Activated CD8-positive, alpha-beta T cell treated with anti-CD3 and anti-CD28 coated beads for 36 hours (primary cell): Measurements from ENCODE around the gene PPP1CA. TPM values are rescaled to one million over a fixed set of nuclear protein-coding genes. Genes with fewer than 3 reads are reported as not detected.

Source experiments
- ATAC-seq: fragments of 200-7000 bp; cut with Tn5 transposase; one replicate; pipeline ENCODE4 v1.10.0; 2021; ENCODE audit warnings: mild to moderate bottlenecking, moderate library complexity
- CTCF ChIA-PET: fragments of 350-600 bp; sonication (Branson Sonifier 250); formaldehyde crosslinking; loops from one replicate; lab custom pipeline; 2021; ENCODE audit warnings: antibody characterized with exemption; lab: Charles Lee
- POLR2A ChIA-PET: fragments of 350-600 bp; sonication (Branson Sonifier 250); formaldehyde crosslinking; loops from one replicate; lab custom pipeline; 2021; ENCODE audit warnings: antibody characterized with exemption; lab: Charles Lee
- DNase-seq: peaks from one replicate; pipeline ENCODE4 v3.0.0-alpha.2; 2020
- H3K27ac Mint-ChIP-seq: one replicate; pipeline ENCODE4 v1.8.0; 2021; ENCODE audit warnings: mild to moderate bottlenecking, mixed read lengths
- H3K27me3 Mint-ChIP-seq: one replicate; pipeline ENCODE4 v1.8.0; 2021; ENCODE audit warnings: mixed read lengths
- H3K36me3 Mint-ChIP-seq: one replicate; pipeline ENCODE4 v1.8.0; 2021; ENCODE audit warnings: low read depth, mixed read lengths
- H3K4me1 Mint-ChIP-seq: one replicate; pipeline ENCODE4 v1.8.0; 2021; ENCODE audit warnings: low read depth, mixed read lengths
- H3K4me3 Mint-ChIP-seq: one replicate; pipeline ENCODE4 v1.8.0; 2021; ENCODE audit warnings: mild to moderate bottlenecking, moderate library complexity, mixed read lengths
- H3K9me3 Mint-ChIP-seq: one replicate; pipeline ENCODE4 v1.8.0; 2021; ENCODE audit warnings: mixed read lengths
- CTCF ChIP-seq: fragments of 200-600 bp; IDR thresholded peaks from one replicate; pipeline ENCODE4 v1.8.0; 2022; ENCODE audit warnings: antibody characterized with exemption, mild to moderate bottlenecking
- intact Hi-C: fragments of 100-400 bp; cut with micrococcal nuclease; formaldehyde crosslinking; loops from one replicate; pipeline ENCODE4 v1.10.0; 2022
- total RNA-seq, 2 experiments: library from RNA; stranded (reverse); gene quantifications; one replicate each; pipeline ENCODE4 v1.2.3, GENCODE V29; 2021

The PPP1CA gene
- total RNA-seq, 2 experiments from 2014 or later, result 249 to 258 TPM

DNA sequence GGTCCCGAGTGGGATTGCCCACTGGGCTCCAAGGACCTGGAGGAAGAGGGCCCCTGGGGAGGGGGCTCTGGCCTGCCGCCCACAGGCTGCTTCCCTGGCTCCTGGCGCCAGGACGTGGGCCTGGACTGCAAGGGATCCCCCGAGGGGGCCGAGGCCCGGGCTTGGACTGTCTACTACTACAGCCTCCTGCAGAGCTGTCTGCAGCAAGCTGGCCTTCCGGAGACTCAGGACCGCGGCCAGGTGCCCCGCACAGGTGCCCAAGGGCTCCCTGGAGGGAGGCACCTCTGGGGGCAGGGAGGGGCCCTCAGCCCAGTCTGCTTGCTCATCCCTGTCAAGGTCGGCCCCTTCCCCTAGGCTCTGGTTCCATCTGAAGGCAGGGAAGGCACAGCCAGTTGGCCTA, 15.8 kb upstream of the PPP1CA start:
- POLR2A ChIA-PET, result interaction anchor here (0.7 to 10.0 kb wide), 10 partner anchors 9 to 167 kb away, joined by 3 to 178 read pairs (median 18); partner anchors contain the start of genes AIP, GSTP1, PPP1CA and PTPRCAP
- H3K27ac Mint-ChIP-seq, result peak overlapping the region; percentile 65
- no peaks in the 10 kb centered on the region for H3K9me3 Mint-ChIP-seq
- no peaks in the 10 kb centered on the region for H3K36me3 Mint-ChIP-seq
- CTCF ChIA-PET, result interaction anchor here (0.8 to 2.0 kb wide), 6 partner anchors 12 to 74 kb away, joined by 3 to 6 read pairs (median 4); partner anchors contain the start of genes POLD4 and PPP1CA
- H3K27me3 Mint-ChIP-seq, result no peaks in the 10 kb centered on the region
- intact Hi-C loops, result no loop called here
- ATAC-seq (no peak), DNase-seq (no peak)
- H3K4me3 Mint-ChIP-seq, result peak overlapping the region; percentile 82
- TF ChIP-seq CTCF, result no peak
- peaks cover 58% of the 10 kb centered on the region for H3K4me1 Mint-ChIP-seq

DNA sequence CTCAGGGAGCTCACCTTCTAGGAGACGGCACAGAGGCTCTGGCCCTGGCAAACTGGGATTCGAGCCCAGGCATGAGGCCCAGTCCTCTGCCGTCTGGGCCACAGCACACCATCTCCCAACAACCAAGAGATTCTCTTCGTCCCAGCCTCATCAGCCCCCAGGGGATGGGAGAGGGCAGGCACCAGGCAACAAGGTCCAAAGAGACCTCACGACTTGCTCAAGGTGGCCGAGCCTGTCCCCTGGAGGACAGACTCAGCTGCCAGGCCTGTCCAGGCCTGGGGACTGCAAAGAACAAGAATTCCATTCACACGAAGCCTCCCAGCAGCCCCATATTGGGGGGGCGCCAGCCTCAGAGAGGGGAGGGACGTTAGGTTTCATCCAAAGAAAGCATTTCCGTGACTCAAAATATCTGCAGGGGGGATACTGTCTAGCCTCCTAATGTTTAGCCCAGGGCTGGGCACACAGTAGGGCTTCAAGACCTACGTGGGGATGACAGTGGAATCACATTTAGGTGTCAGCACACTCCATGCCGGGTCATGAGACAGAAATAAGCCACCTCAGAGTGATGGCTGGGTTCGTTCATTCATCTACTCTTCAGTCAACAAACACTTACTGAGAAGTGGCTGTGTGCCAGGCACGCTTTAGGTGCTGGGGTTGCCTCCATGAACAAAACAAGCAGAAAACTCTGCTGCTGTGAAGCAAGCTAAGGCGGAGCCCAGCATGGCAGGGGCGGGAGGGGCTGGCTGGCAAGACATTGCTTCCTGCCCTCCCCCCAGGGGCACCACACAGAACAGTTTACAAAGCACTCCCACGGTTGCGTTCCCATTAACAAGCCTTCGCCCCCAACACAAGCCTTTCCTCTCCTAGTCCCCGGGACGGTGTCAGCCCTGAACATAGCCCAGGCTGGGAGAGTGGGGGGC, 15.0 kb upstream of the PPP1CA start:
- no peaks in the 10 kb centered on the region for H3K27me3 Mint-ChIP-seq
- H3K27ac Mint-ChIP-seq, result peak overlapping the region; percentile 85
- H3K9me3 Mint-ChIP-seq, result no peaks in the 10 kb centered on the region
- peak; percentile 81 for DNase-seq
- CTCF ChIA-PET, result interaction anchor here (1.4 to 2.0 kb wide), 2 partner anchors 14 to 74 kb away, joined by 3 to 6 read pairs; partner anchors contain the start of gene PPP1CA
- H3K4me3 Mint-ChIP-seq, result peak overlapping the region; percentile 71
- no peak for TF ChIP-seq CTCF
- intact Hi-C loops, result no loop called here
- H3K36me3 Mint-ChIP-seq, result no peaks in the 10 kb centered on the region
- peaks cover 65% of the 10 kb centered on the region for H3K4me1 Mint-ChIP-seq
- POLR2A ChIA-PET, result interaction anchor here (0.7 to 10.0 kb wide), 8 partner anchors 9 to 89 kb away, joined by 3 to 178 read pairs (median 25); partner anchors contain the start of genes AIP, PPP1CA, PTPRCAP and RAD9A
- ATAC-seq, result peak; percentile 15

GRCh38 chr11:67415501-67416304, 14.0 kb upstream of the PPP1CA start, which contains the start of gene CARNS1:
Gene CARNS1, plus strand, starts transcription at chr11:67415678. Its CDS starts 522 bp downstream, at chr11:67416200.
- Mint-ChIP-seq H3K36me3 (peaks cover under 1% of the 10 kb centered on the region), H3K27ac (peak within 1 kb of the TSS; percentile 85), H3K4me3 (peak within 1 kb of the TSS; percentile 71), H3K4me1 (peaks cover 71% of the 10 kb centered on the region), H3K9me3 (no peaks in the 10 kb centered on the region), H3K27me3 (no peaks in the 10 kb centered on the region)
- ATAC-seq (no peak), DNase-seq (no peak)
- intact Hi-C loops, result no loop called here
- POLR2A ChIA-PET, result interaction anchor here (1.1 to 10.0 kb wide), 6 partner anchors 8 to 24 kb away, joined by 3 to 178 read pairs (median 44); partner anchors contain the start of genes PPP1CA, PTPRCAP, RAD9A and TBC1D10C
- no peak for TF ChIP-seq CTCF
- CTCF ChIA-PET, result interaction anchor here (1.4 to 2.0 kb wide), 2 partner anchors 13 to 75 kb away, joined by 3 to 6 read pairs; partner anchors contain the start of gene PPP1CA

DNA sequence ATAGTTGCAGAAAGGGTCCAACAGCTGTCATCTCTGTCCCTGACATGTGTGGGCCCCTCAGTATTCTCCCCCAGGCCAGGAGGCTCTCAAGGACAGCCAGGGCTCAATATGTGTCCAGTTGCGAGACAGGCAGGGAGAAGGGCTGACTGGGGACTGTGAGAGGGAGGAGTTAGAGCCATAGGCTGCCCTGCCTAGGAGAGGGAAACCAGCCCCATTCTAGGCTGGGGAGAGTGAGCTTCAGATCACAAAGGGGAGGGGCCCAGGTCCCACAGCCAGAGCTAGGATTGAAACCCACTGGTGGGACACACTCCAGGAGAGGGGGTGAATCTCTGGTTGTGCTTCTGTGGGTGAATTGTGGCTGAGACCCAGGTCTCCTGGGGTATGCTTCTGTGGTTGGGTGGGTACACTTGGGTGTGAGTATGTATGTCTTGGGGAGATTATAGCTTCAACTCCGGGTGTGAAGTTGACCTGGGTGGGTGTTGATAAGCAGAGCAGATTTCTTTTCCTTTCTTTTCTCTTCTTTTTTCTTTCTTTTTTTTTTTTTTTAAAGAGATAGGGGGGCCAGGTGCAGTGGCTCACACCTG, 11.7 kb upstream of the PPP1CA start:
- no peak for ATAC-seq
- TF ChIP-seq CTCF, result no peak
- POLR2A ChIA-PET, result interaction anchor here (0.7 to 3.3 kb wide), 14 partner anchors 10 to 126 kb away, joined by 3 to 17 read pairs (median 5); partner anchors contain the start of genes AIP, PPP1CA, PTPRCAP and RPS6KB2
- CTCF ChIA-PET, result interaction anchor here (0.9 to 1.7 kb wide), 6 partner anchors 9 to 93 kb away, joined by 3 to 6 read pairs (median 3); partner anchors contain the start of genes PPP1CA and TBC1D10C
- H3K4me1 Mint-ChIP-seq, result peaks cover 76% of the 10 kb centered on the region
- H3K9me3 Mint-ChIP-seq, result no peaks in the 10 kb centered on the region
- H3K27ac Mint-ChIP-seq, result peak overlapping the region; percentile 6
- no peak overlapping the region for H3K4me3 Mint-ChIP-seq
- H3K36me3 Mint-ChIP-seq, result peaks cover 16% of the 10 kb centered on the region
- intact Hi-C loops, result no loop called here
- DNase-seq, result no peak
- no peaks in the 10 kb centered on the region for H3K27me3 Mint-ChIP-seq
